ENCODE results near the gene GSTP1. TPM values are rescaled to one million over a fixed set of nuclear protein-coding genes. Genes with fewer than 3 reads are reported as not detected.
"Not testable (repeated sequence)": the region's sequence is repeated elsewhere in the genome, so short reads cannot be mapped to it uniquely, and the experiment has no call there.

The GSTP1 gene
- total and polyA plus RNA-seq, 9 of the 15 experiments (the other 6 are each of a cell fraction or from before 2014, with no cell fraction given), result 592 to 2,150 (median 1,204) TPM

GRCh38 chr11:67618901-67619659, 35.5 kb downstream of the GSTP1 start:
- H2AFZ ChIP-seq (ENCODE audit: low read depth, low read length); H3K36me3 ChIP-seq (ENCODE audit: control insufficient read depth, insufficient read depth, low read length); DNase-seq (ENCODE audit: extremely low read depth in 1 of 4, low spot score in 3 of 4); in situ Hi-C loops (cut with MboI); H3K4me2 ChIP-seq (ENCODE audit: insufficient read depth, low read length); H4K20me1 ChIP-seq (replicated peaks; ENCODE audit: control insufficient read depth, insufficient read depth, low read length); H3K9ac ChIP-seq (ENCODE audit: insufficient read depth in 1 of 2, low read depth in 2 of 2, low read length in 2 of 2); ATAC-seq; H3K9me1 ChIP-seq (ENCODE audit: control insufficient read depth, insufficient read depth, low read length); H3K27ac ChIP-seq (ENCODE audit: extremely low read depth, low read depth, low read length); H3K27me3 ChIP-seq (ENCODE audit: control insufficient read depth in 2 of 2, insufficient read depth in 2 of 2, low read length in 2 of 2); H3K4me3 ChIP-seq; FAIRE-seq; BruUV-seq (replicated peaks); CTCF ChIA-PET (ENCODE audit: low intra/inter-chr PET ratio); H3K9me3 ChIP-seq (replicated peaks; ENCODE audit: control insufficient read depth, insufficient read depth, low read depth, low read length); intact Hi-C loops (cut with micrococcal nuclease): not testable (repeated sequence)
- H3K4me1 ChIP-seq (replicated peaks in 1 of 2; ENCODE audit: control insufficient read depth in 2 of 2, insufficient read depth in 2 of 2, low read length in 2 of 2), result peaks cover 4 to 30% of the 10 kb centered on the region in 2 experiments; a peak in 4 of 5 replicates
- WGBS (ENCODE audit: insufficient coverage, low coverage, missing lambda C conversion rate), result 88% methylated on average over 12 of the region's 40 CpGs
- H3K79me2 ChIP-seq (ENCODE audit: control insufficient read depth, insufficient read depth, low read length), result peaks cover 19% of the 10 kb centered on the region
- POLR2A ChIA-PET, result interaction anchor here (0.6 to 2.4 kb wide), 5 partner anchors 10 to 242 kb away, joined by 3 to 16 read pairs (median 3); partner anchors contain the start of genes GSTP1 and NUDT8

GRCh38 chr11:67619683-67620618, 36.3 kb downstream of the GSTP1 start:
- H3K27ac ChIP-seq (ENCODE audit: extremely low read depth, low read depth, low read length), result peak overlapping the region; percentile 62
- H3K9me3 ChIP-seq (replicated peaks; ENCODE audit: control insufficient read depth, insufficient read depth, low read depth, low read length); CTCF ChIA-PET (ENCODE audit: low intra/inter-chr PET ratio); H3K27me3 ChIP-seq (ENCODE audit: control insufficient read depth in 2 of 2, insufficient read depth in 2 of 2, low read length in 2 of 2); H3K9me1 ChIP-seq (ENCODE audit: control insufficient read depth, insufficient read depth, low read length); H4K20me1 ChIP-seq (replicated peaks; ENCODE audit: control insufficient read depth, insufficient read depth, low read length); intact Hi-C loops (cut with micrococcal nuclease); H3K36me3 ChIP-seq (ENCODE audit: control insufficient read depth, insufficient read depth, low read length); H2AFZ ChIP-seq (ENCODE audit: low read depth, low read length); in situ Hi-C loops (cut with MboI): not testable (repeated sequence)
- POLR2A ChIA-PET, result interaction anchor here (0.6 to 2.4 kb wide), 7 partner anchors 9 to 243 kb away, joined by 3 to 16 read pairs (median 3); partner anchors contain the start of genes GSTP1 and NUDT8
- peak overlapping the region; percentile 40 to 57; a peak in 3 of 4 replicates for H3K9ac ChIP-seq (ENCODE audit: insufficient read depth in 1 of 2, low read depth in 2 of 2, low read length in 2 of 2)
- ATAC-seq (peak; percentile 61), DNase-seq (ENCODE audit: extremely low read depth in 1 of 4, low spot score in 3 of 4) (peak in 1 of 4 experiments; percentile 55), FAIRE-seq (peak; percentile 19)
- WGBS (ENCODE audit: insufficient coverage, low coverage, missing lambda C conversion rate), result 55% methylated on average over 30 of the region's 33 CpGs
- peak overlapping the region; percentile 79 for H3K4me2 ChIP-seq (ENCODE audit: insufficient read depth, low read length)
- peaks cover 3 to 21% of the 10 kb centered on the region in 2 experiments; a peak in 3 of 5 replicates for H3K4me1 ChIP-seq (replicated peaks in 1 of 2; ENCODE audit: control insufficient read depth in 2 of 2, insufficient read depth in 2 of 2, low read length in 2 of 2)
- BruUV-seq (replicated peaks), result TSS peak; percentile 75
- peak overlapping the region; percentile 48 for H3K4me3 ChIP-seq
- peaks cover 19% of the 10 kb centered on the region for H3K79me2 ChIP-seq (ENCODE audit: control insufficient read depth, insufficient read depth, low read length)
- peak; percentile 81 for TF ChIP-seq SP1 (CRISPR knock-in tag; IDR thresholded peaks at IDR 0.05)
- TF ChIP-seq MLLT1 (IDR thresholded peaks at IDR 0.05), result 0 out of 4 replicates have a peak, but pooled peaks of 1 of the 2 experiments have one; percentile 49
- TF ChIP-seq NCOR1 (IDR thresholded peaks at IDR 0.05), result 0 out of 2 replicates have a peak, but pooled peaks have one; percentile 28
- 0 out of 2 replicates have a peak, but pooled peaks have one; percentile 24 for TF ChIP-seq FOXK1 (CRISPR knock-in tag; IDR thresholded peaks at IDR 0.05; ENCODE audit: borderline replicate concordance)
- TF ChIP-seq TEAD1 (CRISPR knock-in tag; IDR thresholded peaks at IDR 0.05), result 0 out of 4 replicates have a peak, but pooled peaks of 1 of the 2 experiments have one; percentile 38
- 0 out of 2 replicates have a peak, but pooled peaks have one; percentile 22 for TF ChIP-seq CC2D1A (IDR thresholded peaks at IDR 0.05)
- peak in 1 of 2 experiments; percentile 37; a peak in 1 of 4 replicates for TF ChIP-seq HDAC1 (IDR thresholded peaks at IDR 0.05)
- TF ChIP-seq POLR2A (conservative IDR thresholded peaks at IDR 0.05), result peak; percentile 92
- TF ChIP-seq ZNF511 (CRISPR knock-in tag; IDR thresholded peaks at IDR 0.05), result 0 out of 2 replicates have a peak, but pooled peaks have one; percentile 9
- peak; percentile 79 for TF ChIP-seq KDM5B (IDR thresholded peaks at IDR 0.05; ENCODE audit: insufficient replicate concordance, low read depth, low read length)
